WTC11 (cell line): ENCODE measurements around the gene PICK1. TPM values are rescaled to one million over a fixed set of nuclear protein-coding genes. Genes with fewer than 3 reads are reported as not detected.

Experiments
- ATAC-seq: fragments of 200-7000 bp; cut with Tn5 transposase; 2 replicates; pipeline ENCODE4 v1.10.0; 2021; ENCODE audit warnings: mild to moderate bottlenecking, moderate library complexity
- CTCF ChIA-PET: fragments of 300-600 bp; sonication (Branson Sonifier 250); formaldehyde crosslinking; loops from one replicate; lab custom pipeline; 2021; ENCODE audit warnings: antibody characterized with exemption; lab: Charles Lee
- POLR2A ChIA-PET: fragments of 350-600 bp; sonication (Branson Sonifier 250); formaldehyde crosslinking; loops from one replicate; lab custom pipeline; 2021; ENCODE audit warnings: antibody characterized with exemption; lab: Charles Lee
- DNase-seq: peaks from one replicate; pipeline ENCODE4 v3.0.0; 2021; ENCODE audit warnings: low spot score
- H3K27ac Mint-ChIP-seq: 2 replicates; pipeline ENCODE4 v1.8.0; 2021; ENCODE audit warnings: mixed read lengths
- H3K27me3 Mint-ChIP-seq: 2 replicates; pipeline ENCODE4 v1.8.0; 2021; ENCODE audit warnings: low read depth, mild to moderate bottlenecking, moderate library complexity, mixed read lengths
- H3K36me3 Mint-ChIP-seq: 2 replicates; pipeline ENCODE4 v1.8.0; 2021; ENCODE audit warnings: mixed read lengths
- H3K4me1 Mint-ChIP-seq: 2 replicates; pipeline ENCODE4 v1.8.0; 2022; ENCODE audit warnings: mixed read lengths
- H3K4me3 Mint-ChIP-seq: 2 replicates; pipeline ENCODE4 v1.8.0; 2021; ENCODE audit warnings: mild to moderate bottlenecking, moderate library complexity, mixed read lengths
- H3K9me3 Mint-ChIP-seq: 2 replicates; pipeline ENCODE4 v1.8.0; 2021; ENCODE audit warnings: mixed read lengths
- FOXK1 ChIP-seq: sonication (generic); formaldehyde crosslinking; IDR thresholded peaks from 2 replicates; pipeline ENCODE4 v1.8.0; 2022; ENCODE audit warnings: mild to moderate bottlenecking, moderate library complexity, missing genetic modification reagents
- FOXP1 ChIP-seq: sonication (generic); formaldehyde crosslinking; IDR thresholded peaks from 2 replicates; pipeline ENCODE4 v1.8.0; 2022; ENCODE audit warnings: missing genetic modification reagents, mild to moderate bottlenecking, moderate library complexity, borderline replicate concordance
- HMGA2 ChIP-seq: fragments of 250-450 bp; sonication (Bioruptor Pico); IDR thresholded peaks from 2 replicates; pipeline ENCODE4 v1.4.0; 2021; ENCODE audit warnings: mild to moderate bottlenecking, moderate library complexity
- HMGXB4 ChIP-seq: sonication (generic); formaldehyde crosslinking; IDR thresholded peaks from 2 replicates; pipeline ENCODE4 v1.8.1; 2023; ENCODE audit warnings: mild to moderate bottlenecking, moderate library complexity, missing genetic modification reagents
- JAZF1 ChIP-seq: fragments of 250-450 bp; sonication (Bioruptor Pico); IDR thresholded peaks from 2 replicates; pipeline ENCODE4 v1.9.0; 2021; ENCODE audit warnings: moderate library complexity, mild to moderate bottlenecking, inconsistent platforms
- JUN ChIP-seq: sonication (generic); formaldehyde crosslinking; IDR thresholded peaks from 2 replicates; pipeline ENCODE4 v1.8.0; 2023; ENCODE audit warnings: mild to moderate bottlenecking, missing genetic modification reagents
- MYBL2 ChIP-seq: sonication (generic); formaldehyde crosslinking; IDR thresholded peaks from 2 replicates; pipeline ENCODE4 v1.8.1; 2023; ENCODE audit warnings: mild to moderate bottlenecking, moderate library complexity, missing genetic modification reagents
- NR1H2 ChIP-seq: sonication (generic); formaldehyde crosslinking; IDR thresholded peaks from 2 replicates; pipeline ENCODE4 v1.9.0; 2021; ENCODE audit warnings: mild to moderate bottlenecking, moderate library complexity, missing genetic modification reagents
- SMAD3 ChIP-seq: sonication (generic); formaldehyde crosslinking; IDR thresholded peaks from 2 replicates; pipeline ENCODE4 v1.8.0; 2022; ENCODE audit warnings: missing genetic modification reagents, mild to moderate bottlenecking, borderline replicate concordance
- SOX15 ChIP-seq: fragments of 250-450 bp; sonication (Bioruptor Pico); IDR thresholded peaks from 2 replicates; pipeline ENCODE4 v1.9.0; 2021; ENCODE audit warnings: mild to moderate bottlenecking
- TEAD4 ChIP-seq: sonication (generic); formaldehyde crosslinking; IDR thresholded peaks from 2 replicates; pipeline ENCODE4 v1.8.0; 2022; ENCODE audit warnings: mild to moderate bottlenecking, missing genetic modification reagents
- ZNF219 ChIP-seq: sonication (generic); formaldehyde crosslinking; IDR thresholded peaks from 2 replicates; pipeline ENCODE4 v1.8.0; 2023; ENCODE audit warnings: missing genetic modification reagents, mild to moderate bottlenecking, borderline replicate concordance
- ZNF396 ChIP-seq: fragments of 250-450 bp; sonication (Bioruptor Pico); IDR thresholded peaks from 2 replicates; pipeline ENCODE4 v1.8.0; 2021; ENCODE audit warnings: mild to moderate bottlenecking, moderate library complexity, borderline replicate concordance
- ZNF671 ChIP-seq: fragments of 250-450 bp; sonication (Bioruptor Pico); IDR thresholded peaks from 2 replicates; pipeline ENCODE4 v1.8.0; 2021; ENCODE audit warnings: mild to moderate bottlenecking
- total RNA-seq: library from RNA; stranded (reverse); gene quantifications from 3 replicates; pipeline ENCODE4 v1.2.3, GENCODE V29; 2021
- TF ChIP-seq, protein P1 (sequence below): fragments of 250-450 bp; sonication (Bioruptor Pico); IDR thresholded peaks from 2 replicates; pipeline ENCODE4 v1.9.0; 2021; ENCODE audit warnings: moderate library complexity, mild to moderate bottlenecking, inconsistent platforms, borderline replicate concordance
- TF ChIP-seq, protein P2 (sequence below): sonication (generic); formaldehyde crosslinking; IDR thresholded peaks from 2 replicates; pipeline ENCODE4 v1.8.1; 2023; ENCODE audit warnings: mild to moderate bottlenecking, missing genetic modification reagents, borderline replicate concordance
- TF ChIP-seq, protein P3 (sequence below): sonication (generic); formaldehyde crosslinking; IDR thresholded peaks from 2 replicates; pipeline ENCODE4 v1.8.0; 2022; ENCODE audit warnings: missing genetic modification reagents

PICK1 gene
- total RNA-seq, 1 experiment from 2014 or later: 33.4 TPM

DNA sequence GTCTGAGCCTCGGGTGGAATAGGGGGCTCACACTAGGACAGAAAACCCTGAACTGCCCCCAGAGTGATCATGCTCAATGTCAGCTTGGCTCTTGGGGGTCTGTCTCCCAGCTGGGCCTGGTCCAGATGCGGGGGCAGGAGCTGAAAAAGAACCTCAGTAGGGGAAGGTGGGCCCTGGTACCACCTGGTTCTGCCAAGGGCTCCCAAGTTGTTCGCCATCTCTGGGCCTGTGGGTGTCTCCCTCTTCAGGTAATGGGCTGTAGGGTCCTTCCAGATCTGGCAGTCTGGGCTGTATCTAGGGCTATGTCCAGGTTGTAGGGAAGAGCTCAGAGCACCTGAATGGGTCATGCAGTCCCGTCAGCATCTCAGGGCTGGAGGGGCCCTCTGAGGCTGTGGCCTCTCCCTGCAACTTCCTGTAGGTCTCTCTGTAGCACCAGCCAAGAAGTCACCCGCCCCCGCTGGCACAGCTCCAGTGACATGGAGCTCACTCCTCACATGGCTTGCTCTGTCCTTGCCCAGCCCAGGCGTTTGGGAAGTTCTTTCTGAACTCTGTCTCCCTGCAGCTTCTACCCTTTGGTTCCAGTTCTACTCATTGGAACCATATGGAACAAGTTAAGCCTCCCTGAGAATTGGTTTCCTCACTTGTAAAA, 39.8 kb upstream of the PICK1 start:
- CTCF ChIA-PET: interaction anchor here (0.5 to 2.0 kb wide), 13 partner anchors 11 to 87 kb away, joined by 3 to 11 read pairs (median 5); no protein-coding TSS in a partner anchor
- TF ChIP-seq JUN (CRISPR knock-in tag) (no peak), SOX15 (CRISPR knock-in tag) (no peak), ZNF396 (CRISPR knock-in tag) (no peak), NR1H2 (CRISPR knock-in tag) (no peak), ZNF219 (no peak), FOXP1 (CRISPR knock-in tag) (no peak), JAZF1 (CRISPR knock-in tag) (no peak), MYBL2 (no peak), SMAD3 (CRISPR knock-in tag) (no peak), ZNF671 (no peak), HMGXB4 (no peak), FOXK1 (CRISPR knock-in tag) (no peak), TEAD4 (CRISPR knock-in tag) (no peak), HMGA2 (CRISPR knock-in tag) (no peak)
- TF ChIP-seq, protein P1, sequence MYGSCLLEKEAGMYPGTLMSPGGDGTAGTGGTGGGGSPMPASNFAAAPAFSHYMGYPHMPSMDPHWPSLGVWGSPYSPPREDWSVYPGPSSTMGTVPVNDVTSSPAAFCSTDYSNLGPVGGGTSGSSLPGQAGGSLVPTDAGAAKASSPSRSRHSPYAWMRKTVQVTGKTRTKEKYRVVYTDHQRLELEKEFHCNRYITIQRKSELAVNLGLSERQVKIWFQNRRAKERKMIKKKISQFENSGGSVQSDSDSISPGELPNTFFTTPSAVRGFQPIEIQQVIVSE: no peak
- TF ChIP-seq, protein P2, sequence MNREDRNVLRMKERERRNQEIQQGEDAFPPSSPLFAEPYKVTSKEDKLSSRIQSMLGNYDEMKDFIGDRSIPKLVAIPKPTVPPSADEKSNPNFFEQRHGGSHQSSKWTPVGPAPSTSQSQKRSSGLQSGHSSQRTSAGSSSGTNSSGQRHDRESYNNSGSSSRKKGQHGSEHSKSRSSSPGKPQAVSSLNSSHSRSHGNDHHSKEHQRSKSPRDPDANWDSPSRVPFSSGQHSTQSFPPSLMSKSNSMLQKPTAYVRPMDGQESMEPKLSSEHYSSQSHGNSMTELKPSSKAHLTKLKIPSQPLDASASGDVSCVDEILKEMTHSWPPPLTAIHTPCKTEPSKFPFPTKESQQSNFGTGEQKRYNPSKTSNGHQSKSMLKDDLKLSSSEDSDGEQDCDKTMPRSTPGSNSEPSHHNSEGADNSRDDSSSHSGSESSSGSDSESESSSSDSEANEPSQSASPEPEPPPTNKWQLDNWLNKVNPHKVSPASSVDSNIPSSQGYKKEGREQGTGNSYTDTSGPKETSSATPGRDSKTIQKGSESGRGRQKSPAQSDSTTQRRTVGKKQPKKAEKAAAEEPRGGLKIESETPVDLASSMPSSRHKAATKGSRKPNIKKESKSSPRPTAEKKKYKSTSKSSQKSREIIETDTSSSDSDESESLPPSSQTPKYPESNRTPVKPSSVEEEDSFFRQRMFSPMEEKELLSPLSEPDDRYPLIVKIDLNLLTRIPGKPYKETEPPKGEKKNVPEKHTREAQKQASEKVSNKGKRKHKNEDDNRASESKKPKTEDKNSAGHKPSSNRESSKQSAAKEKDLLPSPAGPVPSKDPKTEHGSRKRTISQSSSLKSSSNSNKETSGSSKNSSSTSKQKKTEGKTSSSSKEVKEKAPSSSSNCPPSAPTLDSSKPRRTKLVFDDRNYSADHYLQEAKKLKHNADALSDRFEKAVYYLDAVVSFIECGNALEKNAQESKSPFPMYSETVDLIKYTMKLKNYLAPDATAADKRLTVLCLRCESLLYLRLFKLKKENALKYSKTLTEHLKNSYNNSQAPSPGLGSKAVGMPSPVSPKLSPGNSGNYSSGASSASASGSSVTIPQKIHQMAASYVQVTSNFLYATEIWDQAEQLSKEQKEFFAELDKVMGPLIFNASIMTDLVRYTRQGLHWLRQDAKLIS (CRISPR knock-in tag): no peak
- TF ChIP-seq, protein P3, sequence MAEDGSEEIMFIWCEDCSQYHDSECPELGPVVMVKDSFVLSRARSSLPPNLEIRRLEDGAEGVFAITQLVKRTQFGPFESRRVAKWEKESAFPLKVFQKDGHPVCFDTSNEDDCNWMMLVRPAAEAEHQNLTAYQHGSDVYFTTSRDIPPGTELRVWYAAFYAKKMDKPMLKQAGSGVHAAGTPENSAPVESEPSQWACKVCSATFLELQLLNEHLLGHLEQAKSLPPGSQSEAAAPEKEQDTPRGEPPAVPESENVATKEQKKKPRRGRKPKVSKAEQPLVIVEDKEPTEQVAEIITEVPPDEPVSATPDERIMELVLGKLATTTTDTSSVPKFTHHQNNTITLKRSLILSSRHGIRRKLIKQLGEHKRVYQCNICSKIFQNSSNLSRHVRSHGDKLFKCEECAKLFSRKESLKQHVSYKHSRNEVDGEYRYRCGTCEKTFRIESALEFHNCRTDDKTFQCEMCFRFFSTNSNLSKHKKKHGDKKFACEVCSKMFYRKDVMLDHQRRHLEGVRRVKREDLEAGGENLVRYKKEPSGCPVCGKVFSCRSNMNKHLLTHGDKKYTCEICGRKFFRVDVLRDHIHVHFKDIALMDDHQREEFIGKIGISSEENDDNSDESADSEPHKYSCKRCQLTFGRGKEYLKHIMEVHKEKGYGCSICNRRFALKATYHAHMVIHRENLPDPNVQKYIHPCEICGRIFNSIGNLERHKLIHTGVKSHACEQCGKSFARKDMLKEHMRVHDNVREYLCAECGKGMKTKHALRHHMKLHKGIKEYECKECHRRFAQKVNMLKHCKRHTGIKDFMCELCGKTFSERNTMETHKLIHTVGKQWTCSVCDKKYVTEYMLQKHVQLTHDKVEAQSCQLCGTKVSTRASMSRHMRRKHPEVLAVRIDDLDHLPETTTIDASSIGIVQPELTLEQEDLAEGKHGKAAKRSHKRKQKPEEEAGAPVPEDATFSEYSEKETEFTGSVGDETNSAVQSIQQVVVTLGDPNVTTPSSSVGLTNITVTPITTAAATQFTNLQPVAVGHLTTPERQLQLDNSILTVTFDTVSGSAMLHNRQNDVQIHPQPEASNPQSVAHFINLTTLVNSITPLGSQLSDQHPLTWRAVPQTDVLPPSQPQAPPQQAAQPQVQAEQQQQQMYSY (CRISPR knock-in tag): no peak
- H3K4me1 Mint-ChIP-seq: 0 out of 2 replicates have a peak, but pooled peaks cover 4% of the 10 kb centered on the region
- H3K4me3 Mint-ChIP-seq: no peak overlapping the region
- peaks cover 12% of the 10 kb centered on the region for H3K27me3 Mint-ChIP-seq
- POLR2A ChIA-PET: no interaction called here
- H3K27ac Mint-ChIP-seq: no peak overlapping the region
- DNase-seq (no peak), ATAC-seq (peak; percentile 26)
- no peaks in the 10 kb centered on the region for H3K36me3 Mint-ChIP-seq
- no peaks in the 10 kb centered on the region for H3K9me3 Mint-ChIP-seq
